B cell (primary cell): Measurements from ENCODE around the gene DENND2A.

ENCODE experiments used
- EZH2 ChIP-seq: IDR thresholded peaks from 2 replicates; pipeline ENCODE4 v1.6.1; 2012; ENCODE audit warnings: borderline replicate concordance, low read depth, mild to moderate bottlenecking, moderate library complexity, low read length; ENCODE audit not compliant: insufficient read depth, poor library complexity, severe bottlenecking
- TF ChIP-seq, protein P1 (sequence below): fragments of 200-600 bp; IDR thresholded peaks from one replicate; pipeline ENCODE4 v1.8.0; 2022; ENCODE audit warnings: antibody characterized with exemption, mild to moderate bottlenecking

- TF ChIP-seq, protein P1, sequence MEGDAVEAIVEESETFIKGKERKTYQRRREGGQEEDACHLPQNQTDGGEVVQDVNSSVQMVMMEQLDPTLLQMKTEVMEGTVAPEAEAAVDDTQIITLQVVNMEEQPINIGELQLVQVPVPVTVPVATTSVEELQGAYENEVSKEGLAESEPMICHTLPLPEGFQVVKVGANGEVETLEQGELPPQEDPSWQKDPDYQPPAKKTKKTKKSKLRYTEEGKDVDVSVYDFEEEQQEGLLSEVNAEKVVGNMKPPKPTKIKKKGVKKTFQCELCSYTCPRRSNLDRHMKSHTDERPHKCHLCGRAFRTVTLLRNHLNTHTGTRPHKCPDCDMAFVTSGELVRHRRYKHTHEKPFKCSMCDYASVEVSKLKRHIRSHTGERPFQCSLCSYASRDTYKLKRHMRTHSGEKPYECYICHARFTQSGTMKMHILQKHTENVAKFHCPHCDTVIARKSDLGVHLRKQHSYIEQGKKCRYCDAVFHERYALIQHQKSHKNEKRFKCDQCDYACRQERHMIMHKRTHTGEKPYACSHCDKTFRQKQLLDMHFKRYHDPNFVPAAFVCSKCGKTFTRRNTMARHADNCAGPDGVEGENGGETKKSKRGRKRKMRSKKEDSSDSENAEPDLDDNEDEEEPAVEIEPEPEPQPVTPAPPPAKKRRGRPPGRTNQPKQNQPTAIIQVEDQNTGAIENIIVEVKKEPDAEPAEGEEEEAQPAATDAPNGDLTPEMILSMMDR = no peak
- no peak for TF ChIP-seq EZH2
Observed at GRCh38 chr7:140635345-140635744, 5.3 kb downstream of the DENND2A start.
